ENCODE results near the gene UFC1. TPM values are rescaled to one million over a fixed set of nuclear protein-coding genes. Genes with fewer than 3 reads are reported as not detected.

UFC1 gene
- total RNA-seq, 1 donor: 69.1 TPM

DNA sequence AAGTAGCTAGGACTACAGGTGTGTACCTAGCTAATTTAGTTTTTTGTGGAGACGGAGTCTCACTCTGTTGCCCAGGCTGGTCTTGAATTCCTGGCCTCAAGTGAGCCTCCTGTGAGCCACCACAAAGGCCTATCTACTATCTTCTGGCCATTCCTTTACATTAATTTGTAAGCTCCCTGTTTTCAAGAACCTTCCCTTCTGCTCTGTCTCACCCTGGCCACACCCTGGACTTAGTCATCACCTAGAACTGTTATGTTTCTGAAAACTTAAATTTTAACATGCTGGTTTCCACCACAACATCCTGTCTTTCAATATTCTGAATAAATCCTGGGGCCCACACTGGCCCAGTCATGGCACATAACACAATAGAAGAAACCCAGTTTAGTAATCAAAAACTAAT is 28.4 kb downstream of the UFC1 start:
- TF ChIP-seq, protein P1, sequence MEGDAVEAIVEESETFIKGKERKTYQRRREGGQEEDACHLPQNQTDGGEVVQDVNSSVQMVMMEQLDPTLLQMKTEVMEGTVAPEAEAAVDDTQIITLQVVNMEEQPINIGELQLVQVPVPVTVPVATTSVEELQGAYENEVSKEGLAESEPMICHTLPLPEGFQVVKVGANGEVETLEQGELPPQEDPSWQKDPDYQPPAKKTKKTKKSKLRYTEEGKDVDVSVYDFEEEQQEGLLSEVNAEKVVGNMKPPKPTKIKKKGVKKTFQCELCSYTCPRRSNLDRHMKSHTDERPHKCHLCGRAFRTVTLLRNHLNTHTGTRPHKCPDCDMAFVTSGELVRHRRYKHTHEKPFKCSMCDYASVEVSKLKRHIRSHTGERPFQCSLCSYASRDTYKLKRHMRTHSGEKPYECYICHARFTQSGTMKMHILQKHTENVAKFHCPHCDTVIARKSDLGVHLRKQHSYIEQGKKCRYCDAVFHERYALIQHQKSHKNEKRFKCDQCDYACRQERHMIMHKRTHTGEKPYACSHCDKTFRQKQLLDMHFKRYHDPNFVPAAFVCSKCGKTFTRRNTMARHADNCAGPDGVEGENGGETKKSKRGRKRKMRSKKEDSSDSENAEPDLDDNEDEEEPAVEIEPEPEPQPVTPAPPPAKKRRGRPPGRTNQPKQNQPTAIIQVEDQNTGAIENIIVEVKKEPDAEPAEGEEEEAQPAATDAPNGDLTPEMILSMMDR (IDR thresholded peaks at IDR 0.05; ENCODE audit: insufficient read depth, low read depth, low read length): no peak
- DNase-seq (ENCODE audit: low read depth): peak; percentile 57
- H3K4me3 ChIP-seq (ENCODE audit: low read depth, low read length): no peak overlapping the region

DNA sequence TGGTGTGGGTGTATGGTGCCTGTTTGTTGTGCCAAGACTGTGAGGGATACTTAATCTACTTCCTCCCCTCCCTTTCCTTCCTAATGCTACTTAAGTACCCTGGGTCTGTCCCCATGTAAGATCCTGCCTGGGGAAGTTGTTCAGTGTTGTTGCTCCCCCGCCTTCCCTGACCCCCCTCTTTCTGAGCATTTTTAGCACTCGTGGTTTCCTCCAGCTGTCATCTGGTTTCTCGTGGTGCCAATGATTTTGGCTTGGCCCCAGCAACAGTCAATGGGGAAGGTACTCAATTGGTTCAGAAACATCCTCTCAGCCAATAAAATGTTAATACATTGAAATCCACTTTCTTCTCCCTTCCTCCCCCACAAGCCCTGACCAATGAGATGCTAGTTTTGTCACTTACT is 31.5 kb downstream of the UFC1 start:
- no peak overlapping the region for H3K4me3 ChIP-seq (ENCODE audit: low read depth, low read length)
- DNase-seq (ENCODE audit: low read depth): peak; percentile 85
- TF ChIP-seq, protein P1 (IDR thresholded peaks at IDR 0.05; ENCODE audit: insufficient read depth, low read depth, low read length): no peak

DNA sequence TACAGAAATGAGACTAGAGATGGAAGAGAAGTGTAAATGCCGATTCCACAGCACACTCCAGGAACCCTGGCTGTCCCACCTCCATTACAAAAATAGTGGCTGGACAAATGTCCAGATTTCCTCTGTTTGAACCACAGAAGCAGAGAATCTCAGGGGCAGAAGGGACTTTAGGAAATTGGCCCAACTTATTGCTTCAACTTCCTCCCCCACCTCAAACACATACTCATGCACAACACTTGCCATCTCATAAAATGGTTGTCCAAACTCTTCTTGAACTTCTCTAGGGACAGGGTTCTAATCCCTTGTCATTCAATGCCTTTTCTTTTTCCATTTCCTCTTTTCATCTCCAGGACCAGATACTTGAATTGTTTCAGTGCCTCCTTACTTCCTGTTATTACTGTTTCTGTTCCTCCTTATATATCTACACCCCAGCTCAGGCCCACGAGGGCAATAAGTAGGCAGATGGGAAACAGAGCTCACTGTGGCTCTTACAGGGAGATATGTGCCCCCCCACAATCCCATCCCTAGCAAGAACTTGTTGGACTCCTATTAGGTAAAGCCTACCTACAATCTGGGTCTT is 32.0 kb downstream of the UFC1 start:
- no peak for DNase-seq (ENCODE audit: low read depth)
- TF ChIP-seq, protein P1 (IDR thresholded peaks at IDR 0.05; ENCODE audit: insufficient read depth, low read depth, low read length): no peak
- no peak overlapping the region for H3K4me3 ChIP-seq (ENCODE audit: low read depth, low read length)

DNA sequence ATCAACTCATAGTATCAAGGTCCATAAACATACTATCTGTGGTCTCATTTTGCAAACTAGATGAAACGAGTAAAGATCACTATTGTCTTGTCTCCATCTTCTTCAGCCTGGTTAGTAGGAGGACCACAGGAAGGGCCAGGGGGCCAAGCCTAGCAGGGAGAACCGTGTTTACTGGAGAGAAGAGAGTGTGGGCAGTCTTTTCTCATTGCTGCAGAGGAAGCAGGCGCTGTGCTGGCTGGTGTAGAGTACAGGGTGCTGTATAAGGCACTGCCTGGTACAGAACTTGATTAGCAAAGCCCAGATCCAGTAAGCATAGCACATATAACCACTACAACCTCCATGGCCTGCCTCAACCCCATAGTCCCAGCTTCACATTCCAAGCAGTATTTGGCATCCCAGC is 33.5 kb downstream of the UFC1 start:
- H3K4me3 ChIP-seq (ENCODE audit: low read depth, low read length): no peak overlapping the region
- no peak for DNase-seq (ENCODE audit: low read depth)
- TF ChIP-seq, protein P1 (IDR thresholded peaks at IDR 0.05; ENCODE audit: insufficient read depth, low read depth, low read length): no peak

DNA sequence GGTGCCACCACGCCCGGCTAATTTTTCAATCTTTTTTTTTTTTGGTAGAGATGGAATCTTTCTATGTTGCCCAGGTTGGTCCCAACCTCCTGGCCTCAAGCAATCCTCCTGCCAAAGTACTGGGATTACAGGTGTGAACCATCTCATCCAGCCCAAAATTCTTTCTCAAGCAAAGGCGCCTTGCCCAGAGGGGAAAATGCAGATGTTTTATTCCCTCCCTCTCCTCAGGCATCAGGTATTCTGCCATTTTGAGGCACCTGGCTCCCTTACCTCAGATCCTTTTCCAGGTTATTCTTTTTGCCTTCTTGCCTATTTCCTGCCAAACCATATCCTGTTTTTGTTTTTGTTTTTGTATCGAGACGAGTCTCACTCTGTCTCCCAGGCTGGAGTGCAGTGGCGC is 34.6 kb downstream of the UFC1 start:
- TF ChIP-seq, protein P1 (IDR thresholded peaks at IDR 0.05; ENCODE audit: insufficient read depth, low read depth, low read length): no peak
- no peak for DNase-seq (ENCODE audit: low read depth)
- H3K4me3 ChIP-seq (ENCODE audit: low read depth, low read length): no peak overlapping the region

DNA sequence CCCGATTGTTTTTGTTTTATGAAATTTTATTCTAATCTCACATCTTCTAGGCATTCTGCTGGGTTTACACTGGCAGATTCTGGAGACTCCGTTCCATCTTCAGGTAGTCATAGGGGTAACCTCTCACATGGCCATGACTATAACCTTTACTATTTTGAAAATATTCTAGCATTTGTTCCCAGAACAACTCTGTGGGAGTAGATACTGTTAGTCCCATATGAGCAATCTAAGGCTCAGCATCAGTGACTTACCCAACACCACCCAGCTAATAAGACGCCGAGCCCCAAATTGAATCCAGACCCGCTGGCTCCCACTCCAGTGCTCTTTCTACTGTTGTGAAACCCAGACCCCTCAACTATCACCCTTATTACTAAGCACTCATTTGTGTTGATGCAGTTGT is 35.3 kb downstream of the UFC1 start:
- H3K4me3 ChIP-seq (ENCODE audit: low read depth, low read length): no peak overlapping the region
- DNase-seq (ENCODE audit: low read depth): no peak
- TF ChIP-seq, protein P1 (IDR thresholded peaks at IDR 0.05; ENCODE audit: insufficient read depth, low read depth, low read length): no peak

DNA sequence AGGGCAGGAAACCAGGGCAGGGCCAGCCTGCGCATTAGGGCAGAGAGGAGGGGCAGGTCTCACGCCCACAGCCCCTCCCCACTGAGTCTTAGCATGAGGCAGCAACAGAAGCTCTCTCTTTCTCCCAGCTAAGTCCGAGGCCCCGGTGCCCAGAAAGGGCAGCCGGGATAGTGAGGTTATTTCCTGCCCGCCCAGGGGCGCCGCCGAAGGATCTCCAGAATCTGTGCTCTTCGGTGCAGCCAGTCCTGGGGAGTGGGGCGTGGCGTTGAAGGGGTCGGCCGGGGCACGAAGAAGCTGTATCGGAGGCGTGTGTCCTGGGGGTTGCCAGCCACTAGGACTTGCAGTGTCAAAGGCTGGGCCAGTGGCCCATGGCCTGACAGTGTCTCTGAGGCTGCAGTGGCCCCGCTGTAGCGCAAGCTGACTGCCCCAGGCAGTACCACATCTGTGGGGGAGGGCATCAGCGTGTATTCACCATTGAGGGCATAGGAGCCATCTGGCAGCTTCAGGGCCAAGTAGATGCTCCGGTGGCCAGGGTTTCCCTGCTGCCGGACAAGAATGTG is 37.3 kb downstream of the UFC1 start:
- H3K4me3 ChIP-seq (ENCODE audit: low read depth, low read length): no peak overlapping the region
- TF ChIP-seq, protein P1 (IDR thresholded peaks at IDR 0.05; ENCODE audit: insufficient read depth, low read depth, low read length): no peak
- DNase-seq (ENCODE audit: low read depth): no peak

Measured in fibroblast of villous mesenchyme (primary cell).